Measurements from ENCODE around the gene SND1. TPM values are rescaled to one million over a fixed set of nuclear protein-coding genes. Genes with fewer than 3 reads are reported as not detected.
"Not testable (repeated sequence)": the region's sequence is repeated elsewhere in the genome, so short reads cannot be mapped to it uniquely, and the experiment has no call there.

SND1 gene
- total RNA-seq, 1 experiment from 2014 or later, result 172 TPM

DNA sequence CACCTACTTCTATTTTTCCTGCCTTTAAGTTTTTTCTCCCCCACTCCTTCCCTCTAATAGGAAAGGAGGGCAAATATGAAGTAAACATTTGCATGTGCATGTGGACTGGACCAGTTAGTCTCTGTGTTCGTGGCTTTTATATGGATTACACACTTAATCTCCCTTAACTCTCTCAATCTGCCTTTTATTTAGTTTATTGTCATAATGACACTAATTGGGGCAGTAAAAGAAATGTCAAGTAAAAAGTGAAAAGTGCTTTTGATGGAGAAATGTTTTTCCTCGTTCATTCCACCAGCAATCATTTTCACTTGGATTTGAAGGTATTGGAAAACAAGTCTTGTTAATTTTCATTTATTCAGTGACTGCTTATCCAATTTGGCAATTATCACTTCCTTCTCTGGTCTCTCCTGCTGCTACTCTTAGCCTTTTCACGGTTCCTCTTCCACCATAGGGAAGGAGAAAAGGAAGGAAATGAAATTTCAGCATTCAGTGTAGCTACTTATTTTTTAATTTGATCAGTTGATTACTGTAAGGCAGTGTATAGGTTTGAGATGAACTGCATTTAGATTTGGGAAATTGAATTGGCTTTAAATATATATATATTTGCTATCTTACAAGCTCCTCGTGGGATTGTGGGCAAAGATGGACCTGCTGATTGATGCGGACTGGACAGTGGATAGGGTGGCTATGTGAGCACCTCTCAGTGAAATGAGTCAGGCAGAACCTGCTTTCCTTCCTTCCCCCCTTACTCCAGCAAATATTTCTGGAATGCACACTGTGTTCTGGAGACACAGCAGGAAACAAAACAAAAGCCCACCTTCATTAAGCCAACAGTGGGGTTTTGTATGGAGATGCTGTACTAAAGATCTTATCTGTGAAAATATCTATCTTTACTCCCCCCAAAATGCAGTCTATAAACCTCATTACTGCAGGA, 301.7 kb downstream of the SND1 start:
- DNase-seq (ENCODE audit: low read depth in 1 of 2, low spot score in 2 of 2), result no peak
- Histone ChIP-seq H3K4me1 (replicated peaks) (no peaks in the 10 kb centered on the region), H3K36me3 (peaks cover 14% of the 10 kb centered on the region), H3K4me3 (no peak overlapping the region), H3K9me3 (replicated peaks) (no peaks in the 10 kb centered on the region), H3K27ac (no peak overlapping the region), H3K27me3 (replicated peaks) (no peaks in the 10 kb centered on the region)

DNA sequence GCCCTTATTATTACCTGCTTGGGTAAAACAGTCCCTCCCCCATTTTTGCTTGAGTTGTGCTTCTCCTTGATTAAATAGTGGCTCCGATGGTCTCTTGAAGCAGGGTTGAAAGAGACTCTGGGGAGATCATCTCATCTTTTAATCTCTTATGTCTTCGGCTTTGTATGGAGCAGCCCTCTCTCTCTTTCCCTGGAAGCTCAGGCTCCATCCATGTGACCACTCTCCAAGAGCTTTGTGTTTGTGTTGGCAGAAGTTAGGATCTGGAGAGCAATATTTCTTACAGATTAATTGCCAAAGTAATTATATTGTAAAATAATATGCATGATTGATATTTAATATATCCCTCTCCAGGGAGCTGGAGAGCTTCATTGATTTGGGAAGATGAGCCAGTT, 302.4 kb downstream of the SND1 start:
- Histone ChIP-seq H3K36me3 (peaks cover 16% of the 10 kb centered on the region), H3K9me3 (replicated peaks) (no peaks in the 10 kb centered on the region), H3K4me3 (no peak overlapping the region), H3K4me1 (replicated peaks) (no peaks in the 10 kb centered on the region), H3K27ac (no peak overlapping the region), H3K27me3 (replicated peaks) (no peaks in the 10 kb centered on the region)
- no peak for DNase-seq (ENCODE audit: low read depth in 1 of 2, low spot score in 2 of 2)

DNA sequence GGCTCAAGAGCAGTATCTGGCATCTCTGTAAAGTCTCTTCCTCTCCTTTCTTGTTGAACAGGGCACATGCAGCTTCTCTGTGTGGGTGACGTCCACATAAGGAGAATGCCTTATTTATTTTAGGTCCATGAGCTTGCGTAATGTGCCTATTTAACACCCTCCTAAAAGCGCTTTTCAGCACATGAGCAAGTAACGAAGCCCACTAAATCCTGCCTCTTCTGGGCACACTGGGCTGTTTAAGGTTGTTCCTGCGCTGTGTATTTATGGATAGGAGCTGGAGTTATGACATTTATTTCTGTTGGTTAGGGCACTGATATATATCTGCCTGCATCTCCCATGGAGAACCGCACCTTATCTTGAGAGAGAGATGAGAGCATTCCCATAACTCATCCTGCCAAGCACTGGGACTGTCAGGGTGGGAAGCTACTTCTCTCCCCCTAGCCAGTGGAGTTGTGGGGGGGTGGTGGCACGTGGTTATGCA, 303.1 kb downstream of the SND1 start:
- no peaks in the 10 kb centered on the region for H3K4me1 ChIP-seq (replicated peaks)
- no peak overlapping the region for H3K4me3 ChIP-seq
- H3K27me3 ChIP-seq (replicated peaks), result no peaks in the 10 kb centered on the region
- H3K9me3 ChIP-seq (replicated peaks), result no peaks in the 10 kb centered on the region
- peaks cover 16% of the 10 kb centered on the region for H3K36me3 ChIP-seq
- no peak overlapping the region for H3K27ac ChIP-seq
- no peak for DNase-seq (ENCODE audit: low read depth in 1 of 2, low spot score in 2 of 2)

DNA sequence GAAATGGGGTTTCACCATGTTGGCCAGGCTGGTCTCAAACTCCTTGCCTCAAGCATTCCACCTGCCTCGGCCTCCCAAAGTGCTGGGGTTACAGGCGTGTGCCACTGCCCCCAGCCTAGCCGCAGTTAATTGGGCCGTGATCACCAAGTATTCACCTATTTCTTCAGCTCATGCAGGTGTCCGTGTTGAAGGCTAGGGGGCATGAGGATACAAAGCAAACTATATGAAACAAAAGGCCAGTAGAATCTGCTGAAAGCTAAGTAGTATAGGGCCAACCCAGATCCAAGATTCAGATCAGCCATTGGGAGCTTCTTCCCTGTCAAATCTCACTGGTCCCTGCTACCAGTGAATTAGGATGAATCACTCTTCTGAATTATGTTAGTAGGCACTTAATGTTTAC, 305.9 kb downstream of the SND1 start:
- H3K4me3 ChIP-seq, result no peak overlapping the region
- no peaks in the 10 kb centered on the region for H3K9me3 ChIP-seq (replicated peaks)
- no peak overlapping the region for H3K27ac ChIP-seq
- H3K36me3 ChIP-seq, result peaks cover 16% of the 10 kb centered on the region
- no peaks in the 10 kb centered on the region for H3K27me3 ChIP-seq (replicated peaks)
- H3K4me1 ChIP-seq (replicated peaks), result no peaks in the 10 kb centered on the region
- DNase-seq (ENCODE audit: low read depth in 1 of 2, low spot score in 2 of 2), result no peak

DNA sequence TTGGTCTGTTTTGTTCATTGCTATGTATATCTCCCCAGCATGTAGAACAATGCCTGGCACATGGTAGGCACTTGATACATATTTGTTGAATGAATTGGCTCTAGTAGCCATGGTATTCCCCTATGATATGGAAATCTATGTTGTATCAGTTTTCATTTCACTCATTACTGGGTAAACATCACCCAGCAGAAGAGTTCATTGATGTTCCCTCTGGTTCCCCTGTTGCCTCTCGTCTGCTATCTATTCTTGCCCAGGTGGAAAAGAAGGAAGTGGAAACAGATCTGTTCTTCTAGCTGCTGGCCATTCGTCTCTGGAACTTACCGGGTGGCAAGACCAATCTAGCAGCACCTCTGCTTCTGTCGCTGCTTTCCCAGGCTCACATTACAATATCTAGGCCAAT, 307.8 kb downstream of the SND1 start:
- Histone ChIP-seq H3K27me3 (replicated peaks) (no peaks in the 10 kb centered on the region), H3K4me3 (no peak overlapping the region), H3K4me1 (replicated peaks) (no peaks in the 10 kb centered on the region), H3K9me3 (replicated peaks) (no peaks in the 10 kb centered on the region), H3K27ac (no peak overlapping the region), H3K36me3 (peaks cover 13% of the 10 kb centered on the region)
- no peak for DNase-seq (ENCODE audit: low read depth in 1 of 2, low spot score in 2 of 2)

DNA sequence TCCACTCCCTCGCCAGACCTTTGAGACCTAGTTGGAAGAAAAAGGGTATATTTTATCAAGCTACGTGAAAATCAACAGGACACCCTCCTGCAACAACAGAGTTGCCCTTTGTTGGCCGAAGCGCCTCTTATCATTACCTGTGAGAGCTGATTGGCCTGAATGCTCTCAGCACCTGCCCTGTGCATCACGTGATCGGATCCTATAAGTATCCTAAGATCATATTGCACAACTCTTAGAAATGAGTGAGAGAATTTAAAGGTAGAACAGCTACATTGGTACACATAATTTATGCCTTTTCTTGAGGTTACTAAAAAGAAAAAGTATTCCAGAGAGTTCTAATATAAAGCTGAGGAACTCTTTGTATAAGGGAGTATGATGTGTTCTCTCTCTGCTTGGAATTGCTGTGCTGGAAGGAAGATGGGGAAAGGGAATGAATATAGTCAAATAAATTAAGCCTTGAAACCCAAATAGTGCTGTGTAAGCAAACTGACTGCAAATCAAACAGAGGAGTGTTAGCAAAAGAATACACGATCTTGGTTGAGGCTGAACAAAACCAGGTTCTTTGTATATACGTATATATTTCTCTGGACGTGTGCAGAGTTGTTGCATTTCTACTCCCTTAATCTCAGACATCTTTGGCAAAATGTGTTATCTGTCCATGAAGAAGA, 309.9 kb downstream of the SND1 start:
- H3K36me3 ChIP-seq, result peaks cover 6% of the 10 kb centered on the region; the same call in 1 of the 2 replicates
- no peaks in the 10 kb centered on the region for H3K4me1 ChIP-seq (replicated peaks)
- H3K9me3 ChIP-seq (replicated peaks), result no peaks in the 10 kb centered on the region
- no peaks in the 10 kb centered on the region for H3K27me3 ChIP-seq (replicated peaks)
- DNase-seq (ENCODE audit: low read depth in 1 of 2, low spot score in 2 of 2), result no peak
- no peak overlapping the region for H3K27ac ChIP-seq
- H3K4me3 ChIP-seq, result no peak overlapping the region

DNA sequence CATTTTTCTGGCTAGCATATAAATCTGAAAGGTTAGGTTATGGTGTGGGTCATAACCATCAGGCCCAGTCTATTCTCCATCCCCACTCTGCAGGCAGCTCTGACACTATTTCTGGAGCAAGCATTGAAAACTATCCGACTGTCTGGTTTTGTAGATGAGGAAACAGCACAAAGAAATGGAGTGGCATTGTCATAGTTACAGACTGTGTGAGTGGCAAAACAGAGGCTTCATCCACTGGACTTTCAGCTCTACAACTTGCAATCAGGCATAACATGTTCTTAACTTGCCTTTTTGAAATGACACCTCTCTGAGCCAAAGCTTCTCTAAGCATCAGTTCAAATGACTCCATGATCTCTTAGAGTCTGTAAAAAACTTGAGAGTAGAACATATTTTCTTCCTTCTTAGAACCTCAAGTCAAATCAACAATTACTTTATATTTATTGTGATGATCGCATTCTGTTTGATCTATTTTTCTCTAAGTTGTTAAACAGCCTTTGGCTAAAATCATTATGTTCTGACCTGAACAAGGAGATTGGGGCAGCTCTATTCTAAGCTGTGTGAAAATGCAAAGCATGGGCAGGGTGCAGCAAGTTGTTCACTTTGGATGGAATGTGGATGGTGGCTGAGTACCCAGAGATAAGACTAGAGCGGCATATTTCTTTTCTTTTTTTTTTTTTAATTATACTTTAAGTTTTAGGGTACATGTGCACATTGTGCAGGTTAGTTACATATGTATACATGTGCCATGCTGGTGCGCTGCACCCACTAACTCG, 310.8 kb downstream of the SND1 start:
- Histone ChIP-seq H3K9me3 (replicated peaks) (no peaks in the 10 kb centered on the region), H3K4me1 (replicated peaks) (no peaks in the 10 kb centered on the region), H3K4me3 (no peak overlapping the region), H3K27ac (no peak overlapping the region), H3K27me3 (replicated peaks) (no peaks in the 10 kb centered on the region), H3K36me3 (peaks cover 6% of the 10 kb centered on the region)
- no peak for DNase-seq (ENCODE audit: low read depth in 1 of 2, low spot score in 2 of 2)

DNA sequence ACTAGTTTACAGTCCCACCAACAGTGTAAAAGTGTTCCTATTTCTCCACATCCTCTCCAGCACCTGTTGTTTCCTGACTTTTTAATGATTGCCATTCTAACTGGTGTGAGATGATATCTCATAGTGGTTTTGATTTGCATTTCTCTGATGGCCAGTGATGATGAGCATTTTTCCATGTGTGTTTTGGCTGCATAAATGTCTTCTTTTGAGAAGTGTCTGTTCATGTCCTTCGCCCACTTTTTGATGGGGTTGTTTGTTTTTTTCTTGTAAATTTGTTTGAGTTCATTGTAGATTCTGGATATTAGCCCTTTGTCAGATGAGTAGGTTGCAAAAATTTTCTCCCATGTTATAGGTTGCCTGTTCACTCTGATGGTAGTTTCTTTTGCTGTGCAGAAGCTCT, 311.9 kb downstream of the SND1 start:
- not testable (repeated sequence) for H3K4me1 ChIP-seq (replicated peaks); H3K4me3 ChIP-seq; DNase-seq (ENCODE audit: low read depth in 1 of 2, low spot score in 2 of 2); H3K36me3 ChIP-seq; H3K9me3 ChIP-seq (replicated peaks); H3K27ac ChIP-seq; H3K27me3 ChIP-seq (replicated peaks)

DNA sequence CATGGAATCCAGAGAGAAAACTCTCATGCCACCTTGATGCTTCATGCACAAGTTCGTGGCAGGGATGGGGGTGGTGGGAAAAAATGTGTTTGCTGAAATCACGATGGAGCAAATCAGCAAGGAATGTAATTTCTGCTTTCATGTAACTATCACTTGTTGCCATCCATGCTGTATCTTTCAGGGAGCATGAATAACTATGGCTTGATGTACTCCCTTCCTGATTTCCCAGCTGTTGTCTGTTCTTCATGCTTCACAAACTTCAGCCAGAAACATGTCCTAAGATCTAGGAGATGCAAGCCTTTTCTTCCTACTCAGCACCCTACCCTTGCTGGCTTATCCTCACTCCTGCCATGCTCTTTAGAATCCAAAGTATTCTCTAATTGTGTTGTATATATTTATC, 315.3 kb downstream of the SND1 start:
- DNase-seq (ENCODE audit: low read depth in 1 of 2, low spot score in 2 of 2), result no peak
- Histone ChIP-seq H3K27me3 (replicated peaks) (no peaks in the 10 kb centered on the region), H3K27ac (no peak overlapping the region), H3K36me3 (peaks cover 5% of the 10 kb centered on the region), H3K9me3 (replicated peaks) (no peaks in the 10 kb centered on the region), H3K4me1 (replicated peaks) (no peaks in the 10 kb centered on the region), H3K4me3 (no peak overlapping the region)

DNA sequence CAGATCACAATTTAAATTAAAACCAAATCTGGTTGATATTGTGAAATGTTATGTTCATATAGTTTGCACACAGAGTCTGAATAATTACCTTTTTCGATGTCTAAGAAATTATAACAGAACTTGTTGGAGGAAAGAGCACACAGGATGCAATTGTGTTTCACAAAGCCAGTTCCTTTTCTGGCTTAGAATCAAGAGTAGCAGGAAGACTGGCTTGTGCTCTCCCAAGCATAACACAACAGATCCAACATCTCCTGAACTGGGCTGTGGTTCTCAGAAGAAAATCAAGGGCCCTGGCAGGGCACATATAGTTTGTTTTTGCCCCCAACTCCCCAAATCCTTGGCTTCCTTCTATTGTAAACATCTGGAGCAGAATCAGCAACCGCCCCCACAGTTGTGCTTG, 316.6 kb downstream of the SND1 start:
- DNase-seq (ENCODE audit: low read depth in 1 of 2, low spot score in 2 of 2), result no peak
- H3K27me3 ChIP-seq (replicated peaks), result no peaks in the 10 kb centered on the region
- no peaks in the 10 kb centered on the region for H3K4me1 ChIP-seq (replicated peaks)
- H3K36me3 ChIP-seq, result peaks cover 5% of the 10 kb centered on the region
- no peaks in the 10 kb centered on the region for H3K9me3 ChIP-seq (replicated peaks)
- no peak overlapping the region for H3K4me3 ChIP-seq
- H3K27ac ChIP-seq, result no peak overlapping the region

DNA sequence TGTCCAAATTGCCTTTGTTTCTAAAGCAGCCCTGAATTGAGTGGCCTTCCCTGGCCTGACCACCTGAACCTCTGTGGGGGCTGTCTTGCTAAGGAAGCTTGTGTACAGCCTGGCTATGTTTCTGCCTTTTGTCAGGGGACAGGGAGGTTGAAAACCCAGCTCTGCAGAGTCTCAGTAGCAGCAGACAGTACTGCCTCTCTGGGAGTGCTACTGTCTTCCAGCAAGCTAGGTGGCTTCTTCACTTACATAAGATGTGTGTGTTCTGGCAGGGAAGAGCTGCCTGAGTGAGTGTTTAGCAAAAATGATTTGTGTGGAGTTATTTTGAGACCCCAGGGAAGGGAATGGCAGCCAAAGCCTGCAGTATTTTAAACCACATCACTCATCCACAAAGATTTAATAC, 321.8 kb downstream of the SND1 start:
- peaks cover 16% of the 10 kb centered on the region for H3K36me3 ChIP-seq
- H3K4me1 ChIP-seq (replicated peaks), result no peaks in the 10 kb centered on the region
- H3K27me3 ChIP-seq (replicated peaks), result no peaks in the 10 kb centered on the region
- no peak overlapping the region for H3K27ac ChIP-seq
- no peak overlapping the region for H3K4me3 ChIP-seq
- no peak for DNase-seq (ENCODE audit: low read depth in 1 of 2, low spot score in 2 of 2)
- H3K9me3 ChIP-seq (replicated peaks), result peaks cover 6% of the 10 kb centered on the region; the same call in 1 of the 2 replicates

DNA sequence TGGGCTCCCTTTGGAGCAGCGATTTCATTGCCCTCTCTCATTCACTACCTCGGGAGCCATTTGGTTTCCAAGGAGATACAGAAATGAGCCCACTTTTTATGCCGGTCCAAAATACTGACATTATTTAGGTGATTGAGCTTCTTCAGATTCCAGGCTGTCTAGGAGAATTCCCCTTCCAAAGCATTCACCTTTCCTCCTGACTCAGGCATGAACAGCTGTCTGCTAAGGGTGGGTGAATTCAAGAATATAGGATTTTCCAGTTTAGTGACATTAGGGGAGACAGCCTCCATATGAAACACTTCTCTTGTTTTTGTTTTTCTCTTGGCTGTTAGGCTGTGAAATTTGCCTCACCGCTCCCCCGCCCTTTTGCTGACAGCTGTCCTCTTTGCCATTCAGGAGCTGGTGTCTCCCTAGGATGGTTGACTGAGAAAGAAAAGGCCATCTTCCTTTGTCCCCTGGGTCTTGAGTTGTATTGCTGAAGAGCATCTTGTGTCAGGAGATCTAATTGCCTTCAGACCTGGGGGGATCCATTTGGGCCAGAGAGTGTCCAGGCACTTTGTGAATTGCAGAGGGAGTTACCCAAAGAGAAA, 322.5 kb downstream of the SND1 start:
- Histone ChIP-seq H3K9me3 (replicated peaks) (peaks cover 6% of the 10 kb centered on the region; the same call in 1 of the 2 replicates), H3K27ac (no peak overlapping the region), H3K27me3 (replicated peaks) (no peaks in the 10 kb centered on the region), H3K36me3 (peaks cover 16% of the 10 kb centered on the region), H3K4me3 (no peak overlapping the region), H3K4me1 (replicated peaks) (no peaks in the 10 kb centered on the region)
- DNase-seq (ENCODE audit: low read depth in 1 of 2, low spot score in 2 of 2), result no peak

DNA sequence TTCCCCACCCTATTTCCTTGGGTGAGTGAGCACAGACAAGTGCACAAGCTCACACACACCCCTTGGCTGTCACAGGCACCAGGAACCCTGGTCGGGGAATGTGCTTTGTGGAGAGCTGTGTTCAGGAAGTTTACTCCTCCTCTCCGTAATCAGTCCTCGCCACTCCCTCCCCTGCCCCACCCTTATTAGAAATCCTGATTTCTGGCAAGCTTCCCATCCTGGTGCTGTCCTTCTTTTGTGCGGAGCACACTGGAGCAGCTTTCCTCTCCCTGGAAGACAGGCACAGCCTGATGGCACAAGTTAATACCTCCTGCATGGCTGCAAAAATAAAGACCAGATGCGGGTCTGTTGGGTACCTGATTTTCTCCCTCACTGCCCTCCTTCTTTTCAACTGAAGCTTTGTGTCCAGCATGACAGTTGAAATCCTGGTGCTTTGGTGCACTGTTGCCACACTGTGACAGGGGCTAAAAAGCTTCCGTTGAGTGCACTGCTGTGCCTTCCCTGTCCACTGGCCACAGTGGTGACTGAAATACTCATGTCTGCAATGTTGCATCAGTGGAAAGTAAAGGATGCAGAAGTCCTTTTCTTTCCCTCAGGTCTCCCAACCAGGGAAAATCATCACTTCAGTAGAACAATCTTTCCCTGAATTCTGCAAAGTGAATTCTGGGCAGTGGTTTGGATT, 324.2 kb downstream of the SND1 start:
- peaks cover 6% of the 10 kb centered on the region; the same call in 1 of the 2 replicates for H3K9me3 ChIP-seq (replicated peaks)
- H3K4me3 ChIP-seq, result no peak overlapping the region
- H3K27me3 ChIP-seq (replicated peaks), result no peaks in the 10 kb centered on the region
- peaks cover 16% of the 10 kb centered on the region for H3K36me3 ChIP-seq
- H3K4me1 ChIP-seq (replicated peaks), result no peaks in the 10 kb centered on the region
- DNase-seq (ENCODE audit: low read depth in 1 of 2, low spot score in 2 of 2), result no peak
- no peak overlapping the region for H3K27ac ChIP-seq
